Measurements from ENCODE around the gene AMMECR1. TPM values are rescaled to one million over a fixed set of nuclear protein-coding genes. Genes with fewer than 3 reads are reported as not detected.
A peak's percentile ranks its signal among the peaks of the same experiment; 100 is the strongest.
"Not testable (repeated sequence)": the region's sequence is repeated elsewhere in the genome, so short reads cannot be mapped to it uniquely, and the experiment has no call there.

Gene AMMECR1
- total RNA-seq, 5 donors from 2014 or later (not counting 1 experiment from before 2014, with no cell fraction given), result 11.7 to 17.4 (median 12.6) TPM

DNA sequence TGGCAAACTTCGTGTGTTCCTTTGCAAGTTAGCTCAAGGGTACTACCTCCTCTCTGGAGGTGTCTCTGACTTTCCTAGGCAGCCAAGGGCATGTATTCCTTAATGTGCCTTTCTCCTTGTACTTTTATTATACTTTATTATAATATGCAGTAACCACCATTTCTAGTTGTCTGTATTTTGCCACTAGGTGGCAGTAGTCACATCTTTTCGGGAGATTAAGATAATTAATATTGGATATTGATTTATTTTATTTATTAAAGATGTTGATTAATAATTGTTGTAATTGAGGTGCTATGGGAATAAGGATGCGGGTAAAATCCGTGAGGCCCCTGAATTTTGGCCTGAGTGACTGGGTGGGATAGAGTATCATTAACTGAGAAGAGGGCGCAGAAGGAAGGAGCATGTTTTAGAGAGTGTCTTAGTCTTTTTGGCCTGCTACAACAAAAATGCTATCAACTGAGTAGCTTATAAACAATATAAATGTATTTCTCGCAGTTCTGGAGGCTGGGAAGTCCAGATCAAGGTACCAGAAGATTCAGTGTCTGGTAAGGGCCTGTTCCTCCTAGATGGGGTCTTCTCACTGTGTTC, 161.6 kb downstream of the AMMECR1 start:
- no peak overlapping the region for H3K4me3 ChIP-seq (ENCODE audit: control insufficient read depth in 1 of 2, extremely low read depth in 1 of 2, low read length in 1 of 2)
- peak in 1 of 35 experiments; percentile 36 for DNase-seq
- CTCF ChIA-PET, result interaction anchor here (0.6 to 2.0 kb wide), 15 partner anchors 8 to 691 kb away, joined by 3 to 15 read pairs (median 4); no protein-coding TSS in a partner anchor

DNA sequence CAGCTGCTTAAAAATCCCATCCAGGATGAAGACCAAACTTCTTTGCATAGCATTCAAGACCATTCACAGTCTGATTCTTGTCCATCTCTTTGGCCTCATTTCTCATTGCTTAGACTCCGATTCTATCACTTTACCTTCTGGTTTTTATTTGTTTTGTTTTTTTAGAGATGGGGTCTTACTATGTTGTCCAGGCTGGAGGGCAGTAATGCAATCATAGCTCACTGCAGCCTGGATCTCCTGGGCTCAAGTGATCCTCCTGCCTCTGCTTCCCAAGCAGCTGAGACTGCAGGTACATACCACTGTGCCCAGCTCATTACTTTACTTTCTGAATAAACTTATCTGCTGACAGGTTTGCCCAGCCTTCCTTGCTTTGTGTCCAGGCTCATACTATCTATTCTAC, 162.1 kb downstream of the AMMECR1 start:
- Histone ChIP-seq H3K9me3 (no peaks in the 10 kb centered on the region), H3K27me3 (replicated peaks in 1 of 2; ENCODE audit: control insufficient read depth in 2 of 2, extremely low read depth in 1 of 2, insufficient read depth in 2 of 2, low read length in 1 of 2) (no peaks in the 10 kb centered on the region), H3K36me3 (ENCODE audit: control insufficient read depth in 2 of 2, extremely low read depth in 1 of 2, insufficient read depth in 1 of 2, low read length in 1 of 2) (no peaks in the 10 kb centered on the region), H3K4me3 (ENCODE audit: control insufficient read depth in 1 of 2, extremely low read depth in 1 of 2, low read length in 1 of 2) (no peak overlapping the region), H3K27ac (ENCODE audit: low read length) (no peak overlapping the region), H3K4me1 (ENCODE audit: control insufficient read depth in 1 of 2, extremely low read depth in 1 of 2, insufficient read depth in 2 of 2, low read length in 2 of 2) (peaks cover 0 to 2% of the 10 kb centered on the region in 2 experiments)
- Mint-ChIP-seq H3K27me3 (peaks cover 0 to 19% of the 10 kb centered on the region in 2 donors), H3K4me1 (peaks cover 7 to 14% (median 7%) of the 10 kb centered on the region in 3 donors), H3K27ac (no peak overlapping the region), H3K4me3 (no peak overlapping the region), H3K9me3 (no peaks in the 10 kb centered on the region), H3K36me3 (peaks cover 4% of the 10 kb centered on the region)
- no CpG with 5 or more reads among the region's 1 CpG for WGBS (ENCODE audit: insufficient coverage)
- ATAC-seq (replicated peaks in 1 of 4) (no peak), DNase-seq (no peak)
- ChIA-PET CTCF (interaction anchor here (0.6 to 2.0 kb wide), 13 partner anchors 8 to 691 kb away, joined by 3 to 7 read pairs (median 3); no protein-coding TSS in a partner anchor), POLR2A (no interaction called here)

More for the DNA sequence above, 161.6 kb downstream of the AMMECR1 start:
- Histone ChIP-seq H3K36me3 (ENCODE audit: control insufficient read depth in 2 of 2, extremely low read depth in 1 of 2, insufficient read depth in 1 of 2, low read length in 1 of 2) (no peaks in the 10 kb centered on the region), H3K27me3 (replicated peaks in 1 of 2; ENCODE audit: control insufficient read depth in 2 of 2, extremely low read depth in 1 of 2, insufficient read depth in 2 of 2, low read length in 1 of 2) (no peaks in the 10 kb centered on the region), H3K27ac (ENCODE audit: low read length) (no peak overlapping the region), H3K9me3 (no peaks in the 10 kb centered on the region), H3K4me1 (ENCODE audit: control insufficient read depth in 1 of 2, extremely low read depth in 1 of 2, insufficient read depth in 2 of 2, low read length in 2 of 2) (peaks cover 0 to 3% of the 10 kb centered on the region in 2 experiments)
- Mint-ChIP-seq H3K4me3 (no peak overlapping the region), H3K27ac (no peak overlapping the region), H3K27me3 (peaks cover 0 to 19% of the 10 kb centered on the region in 2 donors), H3K9me3 (no peaks in the 10 kb centered on the region), H3K36me3 (peaks cover 4% of the 10 kb centered on the region), H3K4me1 (peaks cover 7 to 14% (median 7%) of the 10 kb centered on the region in 3 donors)
- no peak for ATAC-seq (replicated peaks in 1 of 4)
- POLR2A ChIA-PET, result no interaction called here
- no CpG with 5 or more reads among the region's 6 CpGs for WGBS (ENCODE audit: insufficient coverage)

DNA sequence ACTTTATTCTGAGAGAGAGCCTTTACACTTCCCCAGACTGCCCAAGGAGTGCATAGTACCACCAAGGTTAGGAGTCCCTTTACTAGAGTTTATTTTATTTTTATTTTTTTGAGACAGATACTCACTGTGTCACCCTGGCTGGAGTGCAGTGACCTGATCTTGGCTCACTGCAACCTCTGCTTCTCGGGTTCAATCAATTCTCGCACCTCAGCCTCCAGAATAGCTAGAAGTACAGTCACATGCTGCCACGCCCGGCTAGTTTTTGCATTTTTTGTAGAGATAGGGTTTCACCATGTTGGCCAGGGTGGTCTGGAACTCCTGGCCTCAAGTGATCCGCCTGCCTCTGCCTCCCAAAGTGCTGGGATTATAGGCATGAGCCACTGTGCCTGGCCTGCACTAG, 163.6 kb downstream of the AMMECR1 start:
- DNase-seq; H3K4me1 Mint-ChIP-seq; POLR2A ChIA-PET; H3K4me3 Mint-ChIP-seq; H3K27me3 ChIP-seq (replicated peaks in 1 of 2; ENCODE audit: control insufficient read depth in 2 of 2, extremely low read depth in 1 of 2, insufficient read depth in 2 of 2, low read length in 1 of 2); H3K9me3 Mint-ChIP-seq; H3K4me1 ChIP-seq (ENCODE audit: control insufficient read depth in 1 of 2, extremely low read depth in 1 of 2, insufficient read depth in 2 of 2, low read length in 2 of 2); ATAC-seq (replicated peaks in 1 of 4); H3K9me3 ChIP-seq; H3K27ac ChIP-seq (ENCODE audit: low read length); H3K4me3 ChIP-seq (ENCODE audit: control insufficient read depth in 1 of 2, extremely low read depth in 1 of 2, low read length in 1 of 2); H3K27ac Mint-ChIP-seq; H3K36me3 ChIP-seq (ENCODE audit: control insufficient read depth in 2 of 2, extremely low read depth in 1 of 2, insufficient read depth in 1 of 2, low read length in 1 of 2): not testable (repeated sequence)
- Mint-ChIP-seq H3K27me3 (peaks cover 0 to 26% of the 10 kb centered on the region in 2 donors), H3K36me3 (peaks cover 12% of the 10 kb centered on the region)
- WGBS (ENCODE audit: insufficient coverage), result 93% methylated on average over 3 of the region's 5 CpGs
- CTCF ChIA-PET, result interaction anchor here (0.6 to 1.4 kb wide), 3 partner anchors 257 to 693 kb away, joined by 3 to 4 read pairs (median 3); no protein-coding TSS in a partner anchor

DNA sequence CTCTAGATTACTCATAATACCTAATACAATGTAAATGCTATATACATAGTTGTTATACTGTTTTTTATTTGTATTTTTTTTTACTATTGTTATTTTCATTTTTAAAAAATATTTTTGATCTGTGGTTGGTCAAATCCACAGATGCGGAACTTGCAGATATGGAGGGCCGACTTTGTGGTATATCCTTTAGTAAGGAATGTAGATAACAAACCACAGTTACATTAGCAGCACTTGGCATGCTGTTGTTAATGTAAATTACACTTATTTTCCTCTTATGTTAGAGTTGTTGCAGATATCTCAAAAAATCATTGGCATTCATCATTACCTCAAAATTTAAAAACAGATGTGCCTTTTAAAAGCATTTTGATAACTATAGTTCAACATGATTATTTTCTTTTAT, 164.0 kb downstream of the AMMECR1 start:
- CTCF ChIA-PET, result interaction anchor here in 1 of 2 donors (0.6 kb wide), 1 partner anchor 272 kb away, joined by 3 read pairs; no protein-coding TSS in a partner anchor
- no peaks in the 10 kb centered on the region for H3K9me3 Mint-ChIP-seq
- no peaks in the 10 kb centered on the region for H3K4me1 ChIP-seq (ENCODE audit: control insufficient read depth in 1 of 2, extremely low read depth in 1 of 2, insufficient read depth in 2 of 2, low read length in 2 of 2)
- no peak overlapping the region for H3K27ac ChIP-seq (ENCODE audit: low read length)
- no peak overlapping the region for H3K4me3 ChIP-seq (ENCODE audit: control insufficient read depth in 1 of 2, extremely low read depth in 1 of 2, low read length in 1 of 2)
- H3K36me3 ChIP-seq (ENCODE audit: control insufficient read depth in 2 of 2, extremely low read depth in 1 of 2, insufficient read depth in 1 of 2, low read length in 1 of 2), result peaks cover 0 to 2% of the 10 kb centered on the region in 2 donors
- H3K36me3 Mint-ChIP-seq, result peaks cover 13% of the 10 kb centered on the region
- no peaks in the 10 kb centered on the region for H3K9me3 ChIP-seq
- no peaks in the 10 kb centered on the region for H3K27me3 ChIP-seq (replicated peaks in 1 of 2; ENCODE audit: control insufficient read depth in 2 of 2, extremely low read depth in 1 of 2, insufficient read depth in 2 of 2, low read length in 1 of 2)
- H3K27me3 Mint-ChIP-seq, result peaks cover 0 to 27% of the 10 kb centered on the region in 2 donors
- H3K4me1 Mint-ChIP-seq, result peaks cover under 1% of the 10 kb centered on the region in 3 donors
- no CpG with 5 or more reads among the region's 2 CpGs for WGBS (ENCODE audit: insufficient coverage)
- POLR2A ChIA-PET, result no interaction called here
- DNase-seq (no peak), ATAC-seq (replicated peaks in 1 of 4) (no peak)
- no peak overlapping the region for H3K4me3 Mint-ChIP-seq
- H3K27ac Mint-ChIP-seq, result no peak overlapping the region

DNA sequence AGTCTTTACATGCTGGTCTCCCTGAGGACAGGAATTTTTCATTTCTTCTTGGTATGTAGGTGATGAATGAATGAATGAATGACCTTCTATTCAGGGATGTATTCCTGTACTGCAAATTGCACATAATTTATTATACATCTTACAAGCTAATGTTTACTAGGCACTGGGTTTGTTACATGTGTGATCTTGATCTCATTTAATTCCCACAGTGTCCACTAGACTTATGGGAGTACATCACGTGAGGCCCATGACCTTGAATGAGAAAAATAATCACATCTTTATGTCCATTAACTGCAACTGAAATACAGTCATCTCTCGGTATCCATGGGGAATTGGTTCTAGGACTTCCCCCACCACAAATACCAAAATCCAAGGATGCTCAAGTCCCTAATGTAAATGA, 164.6 kb downstream of the AMMECR1 start:
- ChIA-PET CTCF (interaction anchor here in 1 of 2 donors (0.7 to 1.5 kb wide), 2 partner anchors 230 to 260 kb away, joined by 3 read pairs; no protein-coding TSS in a partner anchor), POLR2A (no interaction called here)
- no peaks in the 10 kb centered on the region for H3K9me3 ChIP-seq
- no peak for DNase-seq
- H3K4me1 ChIP-seq (ENCODE audit: control insufficient read depth in 1 of 2, extremely low read depth in 1 of 2, insufficient read depth in 2 of 2, low read length in 2 of 2), result no peaks in the 10 kb centered on the region
- H3K4me1 Mint-ChIP-seq, result no peaks in the 10 kb centered on the region
- H3K27me3 ChIP-seq (replicated peaks in 1 of 2; ENCODE audit: control insufficient read depth in 2 of 2, extremely low read depth in 1 of 2, insufficient read depth in 2 of 2, low read length in 1 of 2), result no peaks in the 10 kb centered on the region
- H3K27me3 Mint-ChIP-seq, result peaks cover 0 to 27% of the 10 kb centered on the region in 2 donors
- H3K27ac ChIP-seq (ENCODE audit: low read length), result no peak overlapping the region
- H3K4me3 Mint-ChIP-seq, result no peak overlapping the region
- no CpG with 5 or more reads among the region's 2 CpGs for WGBS (ENCODE audit: insufficient coverage)
- peaks cover 14% of the 10 kb centered on the region for H3K36me3 Mint-ChIP-seq
- no peak for ATAC-seq (replicated peaks in 1 of 4)
- H3K4me3 ChIP-seq (ENCODE audit: control insufficient read depth in 1 of 2, extremely low read depth in 1 of 2, low read length in 1 of 2), result no peak overlapping the region
- peaks cover 0 to 2% of the 10 kb centered on the region in 2 donors for H3K36me3 ChIP-seq (ENCODE audit: control insufficient read depth in 2 of 2, extremely low read depth in 1 of 2, insufficient read depth in 1 of 2, low read length in 1 of 2)
- no peak overlapping the region for H3K27ac Mint-ChIP-seq
- no peaks in the 10 kb centered on the region for H3K9me3 Mint-ChIP-seq

DNA sequence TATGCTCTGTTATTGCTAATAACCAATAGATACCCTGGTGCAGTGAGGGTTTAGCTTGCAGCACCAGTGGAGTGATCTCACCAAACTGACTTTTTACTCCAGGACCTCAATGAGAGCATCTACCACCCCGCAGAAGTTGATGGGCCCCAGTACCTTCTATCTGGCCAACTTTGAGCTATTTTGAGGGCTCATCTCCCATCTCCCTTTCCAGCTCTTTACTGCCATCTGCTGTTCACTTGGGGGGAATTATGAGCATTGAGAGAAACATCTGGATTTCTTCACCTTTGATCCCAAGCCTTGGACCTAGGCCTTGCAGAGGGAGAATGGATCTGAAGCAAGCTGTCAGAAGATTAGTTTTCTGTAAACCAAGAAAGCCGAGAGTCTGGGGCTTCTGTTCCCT, 171.4 kb downstream of the AMMECR1 start:
- H3K27ac Mint-ChIP-seq, result no peak overlapping the region
- H3K36me3 Mint-ChIP-seq, result peaks cover 19% of the 10 kb centered on the region
- no peak overlapping the region for H3K4me3 ChIP-seq (ENCODE audit: control insufficient read depth in 1 of 2, extremely low read depth in 1 of 2, low read length in 1 of 2)
- no peaks in the 10 kb centered on the region for H3K9me3 ChIP-seq
- CTCF ChIA-PET, result interaction anchor here (0.5 to 6.0 kb wide), 39 partner anchors 9 to 952 kb away, joined by 3 to 64 read pairs (median 4); no protein-coding TSS in a partner anchor
- ATAC-seq (replicated peaks in 1 of 4), result peak in 3 of 4 experiments; percentile 41 to 60 (median 58)
- H3K27ac ChIP-seq (ENCODE audit: low read length), result no peak overlapping the region
- POLR2A ChIA-PET, result no interaction called here
- H3K27me3 Mint-ChIP-seq, result peaks cover 0 to 7% of the 10 kb centered on the region in 2 donors
- H3K36me3 ChIP-seq (ENCODE audit: control insufficient read depth in 2 of 2, extremely low read depth in 1 of 2, insufficient read depth in 1 of 2, low read length in 1 of 2), result peaks cover 0 to 2% of the 10 kb centered on the region in 2 donors
- DNase-seq, result peak in 14 of 35 experiments; percentile 0 to 58 (median 10)
- H3K4me1 ChIP-seq (ENCODE audit: control insufficient read depth in 1 of 2, extremely low read depth in 1 of 2, insufficient read depth in 2 of 2, low read length in 2 of 2), result peaks cover 0 to 4% of the 10 kb centered on the region in 2 experiments
- H3K9me3 Mint-ChIP-seq, result no peaks in the 10 kb centered on the region
- H3K4me3 Mint-ChIP-seq, result no peak overlapping the region
- H3K27me3 ChIP-seq (replicated peaks in 1 of 2; ENCODE audit: control insufficient read depth in 2 of 2, extremely low read depth in 1 of 2, insufficient read depth in 2 of 2, low read length in 1 of 2), result no peaks in the 10 kb centered on the region
- WGBS (ENCODE audit: insufficient coverage), result no CpG with 5 or more reads among the region's 2 CpGs
- peaks cover 0 to 11% (median 3%) of the 10 kb centered on the region in 3 donors for H3K4me1 Mint-ChIP-seq

Data from T-cell (primary cell).